HFFc6 (cell line): Measurements from ENCODE around the gene RAPGEF4. TPM values are rescaled to one million over a fixed set of nuclear protein-coding genes. Genes with fewer than 3 reads are reported as not detected.

ENCODE experiments used
- DNase-seq: peaks from one replicate; pipeline ENCODE4 v3.0.0-alpha.2; 2018
- H3K27ac Mint-ChIP-seq: 2 replicates; pipeline ENCODE4 v1.8.0; 2020; ENCODE audit warnings: mild to moderate bottlenecking, mixed read lengths
- H3K27me3 Mint-ChIP-seq: 2 replicates; pipeline ENCODE4 v1.8.0; 2021; ENCODE audit warnings: mild to moderate bottlenecking, moderate library complexity, mixed read lengths; ENCODE audit not compliant: insufficient read depth
- H3K36me3 Mint-ChIP-seq: 2 replicates; pipeline ENCODE4 v1.8.0; 2021; ENCODE audit warnings: low read depth, mixed read lengths
- H3K4me1 Mint-ChIP-seq: 2 replicates; pipeline ENCODE4 v1.8.0; 2020; ENCODE audit warnings: low read depth, mixed read lengths
- H3K4me3 Mint-ChIP-seq: 2 replicates; pipeline ENCODE4 v1.8.0; 2020; ENCODE audit warnings: mild to moderate bottlenecking, moderate library complexity, mixed read lengths
- H3K9me3 Mint-ChIP-seq: 2 replicates; pipeline ENCODE4 v1.8.0; 2020; ENCODE audit warnings: mild to moderate bottlenecking, mixed read lengths
- total RNA-seq, 6 experiments: library from RNA; stranded (reverse); fragmentation: NEBNext Ultra II Directional; extraction: Animal tissue kit (Norgen Biotek cat#: 25700); gene quantifications; 2 replicates in 1 of 6; 3 replicates in 5 of 6; pipeline ENCODE4 v1.2.3, GENCODE V29; 2021
- TF ChIP-seq, protein P1 (sequence below): fragments of 200-600 bp; sonication (generic); IDR thresholded peaks from 2 replicates; pipeline ENCODE4 v1.5.0; 2021; ENCODE audit warnings: antibody characterized with exemption, mild to moderate bottlenecking

Gene RAPGEF4
- total RNA-seq, 6 experiments from 2014 or later: 0.14 to 0.37 (median 0.18) TPM

DNA sequence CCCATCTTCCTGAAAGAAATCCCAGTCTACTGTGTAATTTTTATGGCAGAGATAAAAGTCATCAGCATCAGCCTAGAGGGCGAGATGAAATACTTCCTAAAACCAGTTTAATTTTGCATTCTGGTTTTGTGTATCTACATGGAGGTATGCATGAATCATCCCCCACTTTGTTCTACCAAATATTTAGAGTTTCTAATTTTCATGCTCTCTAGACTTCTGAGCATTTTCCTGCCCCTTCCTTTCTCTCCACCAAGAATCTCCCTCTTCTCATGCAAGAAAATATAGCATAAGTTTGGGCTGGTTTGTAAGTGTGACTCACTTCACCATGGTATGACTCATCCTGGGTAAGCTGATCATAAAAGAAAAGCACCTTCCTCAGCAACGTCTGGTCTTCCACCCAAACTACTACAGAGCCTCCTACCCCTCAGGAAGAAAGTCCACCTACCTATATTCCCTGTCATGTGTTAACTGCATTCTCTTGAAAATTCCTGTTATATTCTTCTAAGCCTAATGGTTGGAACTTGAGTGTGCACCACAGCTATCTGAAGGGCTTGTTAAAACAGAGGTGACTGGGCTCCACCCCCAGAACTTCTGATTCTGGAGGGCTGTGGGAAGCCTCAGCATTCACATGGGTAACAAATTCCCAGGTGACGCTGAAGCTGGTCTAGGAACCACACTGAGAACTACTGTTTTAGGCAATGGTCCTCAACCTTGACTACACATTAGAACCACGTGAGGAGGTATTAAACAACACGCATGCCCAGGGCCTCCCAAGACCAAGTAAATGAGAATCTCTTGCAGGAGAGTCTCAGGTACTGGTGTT lies 37.4 kb upstream of the RAPGEF4 start:
- peaks cover 81% of the 10 kb centered on the region for H3K4me1 Mint-ChIP-seq
- TF ChIP-seq, protein P1, sequence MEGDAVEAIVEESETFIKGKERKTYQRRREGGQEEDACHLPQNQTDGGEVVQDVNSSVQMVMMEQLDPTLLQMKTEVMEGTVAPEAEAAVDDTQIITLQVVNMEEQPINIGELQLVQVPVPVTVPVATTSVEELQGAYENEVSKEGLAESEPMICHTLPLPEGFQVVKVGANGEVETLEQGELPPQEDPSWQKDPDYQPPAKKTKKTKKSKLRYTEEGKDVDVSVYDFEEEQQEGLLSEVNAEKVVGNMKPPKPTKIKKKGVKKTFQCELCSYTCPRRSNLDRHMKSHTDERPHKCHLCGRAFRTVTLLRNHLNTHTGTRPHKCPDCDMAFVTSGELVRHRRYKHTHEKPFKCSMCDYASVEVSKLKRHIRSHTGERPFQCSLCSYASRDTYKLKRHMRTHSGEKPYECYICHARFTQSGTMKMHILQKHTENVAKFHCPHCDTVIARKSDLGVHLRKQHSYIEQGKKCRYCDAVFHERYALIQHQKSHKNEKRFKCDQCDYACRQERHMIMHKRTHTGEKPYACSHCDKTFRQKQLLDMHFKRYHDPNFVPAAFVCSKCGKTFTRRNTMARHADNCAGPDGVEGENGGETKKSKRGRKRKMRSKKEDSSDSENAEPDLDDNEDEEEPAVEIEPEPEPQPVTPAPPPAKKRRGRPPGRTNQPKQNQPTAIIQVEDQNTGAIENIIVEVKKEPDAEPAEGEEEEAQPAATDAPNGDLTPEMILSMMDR: no peak
- peak; percentile 92 for DNase-seq
- H3K9me3 Mint-ChIP-seq: no peaks in the 10 kb centered on the region
- peak overlapping the region; percentile 37; the same call in 1 of the 2 replicates for H3K4me3 Mint-ChIP-seq
- peak overlapping the region; percentile 83 for H3K27ac Mint-ChIP-seq
- no peaks in the 10 kb centered on the region for H3K36me3 Mint-ChIP-seq
- H3K27me3 Mint-ChIP-seq: no peaks in the 10 kb centered on the region

DNA sequence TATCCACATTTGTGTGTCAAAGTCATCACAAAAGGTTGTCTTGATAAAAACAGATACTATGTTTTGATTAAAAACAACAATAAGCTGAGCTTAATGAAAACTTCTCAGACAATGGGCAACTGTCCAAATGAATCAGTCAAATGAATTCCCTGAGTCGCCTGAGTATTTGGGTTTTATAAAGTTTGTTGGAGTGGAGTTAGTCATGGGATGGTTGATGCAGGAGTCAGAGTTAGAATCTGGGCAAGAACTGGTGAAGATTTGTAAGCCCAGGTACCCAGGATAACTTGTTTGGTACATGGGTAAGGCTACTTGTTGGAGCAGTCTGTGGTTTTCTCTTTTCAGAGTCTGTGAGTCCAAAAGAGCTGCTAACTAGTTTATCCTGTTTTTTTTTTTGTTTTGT lies 34.4 kb upstream of the RAPGEF4 start:
- no peaks in the 10 kb centered on the region for H3K36me3 Mint-ChIP-seq
- peaks cover 77% of the 10 kb centered on the region for H3K4me1 Mint-ChIP-seq
- TF ChIP-seq, protein P1: no peak
- H3K4me3 Mint-ChIP-seq: no peak overlapping the region
- no peaks in the 10 kb centered on the region for H3K9me3 Mint-ChIP-seq
- peak overlapping the region; percentile 79 for H3K27ac Mint-ChIP-seq
- no peaks in the 10 kb centered on the region for H3K27me3 Mint-ChIP-seq
- peak; percentile 88 for DNase-seq

DNA sequence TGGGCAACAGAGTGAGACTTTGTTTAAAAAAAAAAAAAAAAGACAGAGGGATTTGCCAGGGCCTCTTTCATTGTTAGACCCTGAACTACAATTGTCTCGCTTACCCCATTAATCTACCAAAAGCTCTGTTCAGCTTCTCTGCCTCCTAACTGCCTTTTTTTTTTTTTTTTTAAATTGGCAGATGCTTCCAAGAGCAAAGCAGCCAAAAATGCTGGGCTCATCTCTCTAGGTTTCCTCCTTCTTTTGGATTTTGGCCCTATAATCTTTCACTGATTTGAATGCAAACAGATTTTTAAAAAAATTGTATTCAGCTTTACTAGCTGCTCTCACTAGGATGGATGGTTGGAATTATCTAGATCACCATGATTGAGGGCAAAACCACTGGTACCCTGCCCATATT lies 33.2 kb upstream of the RAPGEF4 start:
- Mint-ChIP-seq H3K4me1 (peaks cover 65% of the 10 kb centered on the region), H3K36me3 (no peaks in the 10 kb centered on the region), H3K27ac (no peak overlapping the region), H3K27me3 (no peaks in the 10 kb centered on the region), H3K4me3 (no peak overlapping the region), H3K9me3 (no peaks in the 10 kb centered on the region)
- DNase-seq: no peak
- TF ChIP-seq, protein P1: no peak

DNA sequence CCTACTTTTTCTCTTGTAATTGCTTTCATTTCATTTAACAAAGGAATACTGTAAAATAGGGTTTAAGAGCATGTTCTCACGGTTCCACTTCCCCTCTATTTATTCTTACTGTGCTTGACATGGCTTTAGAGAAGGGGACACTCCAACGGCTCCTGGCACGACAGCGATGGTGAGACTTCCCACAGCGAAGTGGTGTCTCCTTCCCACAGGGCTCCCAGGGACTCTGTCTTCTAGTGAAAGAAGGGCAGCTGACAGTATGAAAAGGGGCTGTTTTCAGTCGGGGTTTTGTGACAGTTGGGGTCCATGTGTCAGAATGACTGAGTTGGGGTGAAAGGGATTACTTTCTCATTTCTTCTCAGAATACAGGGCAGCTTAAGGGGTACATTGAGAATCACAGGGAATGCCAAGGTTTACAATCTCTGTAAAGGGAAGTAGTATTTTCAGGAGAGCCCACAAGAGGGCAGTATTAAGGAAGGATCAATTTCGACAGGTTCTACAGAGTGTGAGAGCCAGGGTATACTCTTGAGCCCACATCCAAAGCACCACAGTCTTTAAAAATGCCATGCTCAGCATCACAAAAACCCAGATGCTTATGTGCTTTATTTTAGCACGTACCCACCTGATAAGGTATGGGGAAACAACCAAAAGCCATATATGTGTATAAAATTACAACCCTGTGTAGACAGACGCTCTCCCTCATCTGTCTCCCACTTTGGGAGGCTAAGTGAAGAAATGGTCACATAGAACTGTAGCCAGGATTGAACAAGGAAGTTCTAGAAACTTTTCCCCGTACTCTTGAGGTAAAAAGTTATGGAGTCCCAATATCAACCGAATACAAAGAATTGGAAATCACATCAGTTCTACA lies 31.3 kb upstream of the RAPGEF4 start:
- Mint-ChIP-seq H3K9me3 (no peaks in the 10 kb centered on the region), H3K27ac (peak overlapping the region; percentile 42; the same call in 1 of the 2 replicates), H3K4me3 (no peak overlapping the region), H3K4me1 (peaks cover 47% of the 10 kb centered on the region), H3K36me3 (no peaks in the 10 kb centered on the region), H3K27me3 (peaks cover 2% of the 10 kb centered on the region; the same call in 1 of the 2 replicates)
- TF ChIP-seq, protein P1: peak; percentile 83
- peak; percentile 37 for DNase-seq

DNA sequence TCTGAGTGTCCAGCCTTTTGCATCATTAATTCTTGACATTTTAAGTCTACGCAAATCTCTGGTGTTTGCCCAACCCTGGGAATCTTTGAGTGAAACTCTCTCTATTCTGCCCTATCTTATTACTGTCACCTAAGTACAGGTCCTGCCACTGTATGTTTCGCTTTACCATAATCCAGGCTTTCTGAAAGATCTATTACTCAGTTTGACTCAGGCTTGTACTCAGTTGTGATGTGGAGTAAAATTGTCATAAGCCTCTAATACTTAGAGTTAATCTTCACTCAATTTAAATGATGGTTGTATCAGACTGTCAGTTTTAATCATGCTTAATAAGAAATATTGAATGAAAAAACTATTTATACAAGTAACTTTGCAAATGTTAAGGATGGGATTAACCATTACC lies 30.3 kb upstream of the RAPGEF4 start:
- Mint-ChIP-seq H3K4me1 (peaks cover 46% of the 10 kb centered on the region), H3K4me3 (no peak overlapping the region), H3K9me3 (no peaks in the 10 kb centered on the region), H3K36me3 (no peaks in the 10 kb centered on the region), H3K27me3 (peaks cover 2% of the 10 kb centered on the region; the same call in 1 of the 2 replicates), H3K27ac (no peak overlapping the region)
- no peak for DNase-seq
- TF ChIP-seq, protein P1: no peak
